CD4-positive, alpha-beta T cell treated with Interleukin-1 beta for 1 hour (primary cell): Measurements from ENCODE around the gene SPAG16.
"Not testable (repeated sequence)": the region's sequence is repeated elsewhere in the genome, so short reads cannot be mapped to it uniquely, and the experiment has no call there.

ENCODE experiments used
- DNase-seq, 2 donors: peaks; one replicate each; pipeline ENCODE4 v3.0.0-alpha.2; 2020 to 2022

SPAG16 gene

GRCh38 chr2:213561759-213562158, 277.5 kb downstream of the SPAG16 start:
- no peak for DNase-seq

- no peak for DNase-seq
These were observed 278.4 kb downstream of the SPAG16 start for GRCh38 chr2:213562539-213563180.

GRCh38 chr2:213566846-213567245, 282.6 kb downstream of the SPAG16 start:
- DNase-seq: no peak

- no peak for DNase-seq
These were observed 325.4 kb downstream of the SPAG16 start for GRCh38 chr2:213609570-213610170.

- no peak for DNase-seq
These were observed 342.9 kb downstream of the SPAG16 start for GRCh38 chr2:213627054-213627710.

- no peak for DNase-seq
These were observed 343.7 kb downstream of the SPAG16 start for GRCh38 chr2:213627835-213628460.

GRCh38 chr2:213640738-213641425, 356.6 kb downstream of the SPAG16 start:
- no peak for DNase-seq

- DNase-seq: no peak
These were observed 360.7 kb downstream of the SPAG16 start for GRCh38 chr2:213644926-213645325.

GRCh38 chr2:213649176-213649575, 364.9 kb downstream of the SPAG16 start:
- DNase-seq: no peak

- no peak for DNase-seq
These were observed 380.6 kb downstream of the SPAG16 start for GRCh38 chr2:213664817-213665216.

GRCh38 chr2:213669657-213670056, 385.4 kb downstream of the SPAG16 start:
- no peak for DNase-seq

GRCh38 chr2:213678437-213679218, 394.4 kb downstream of the SPAG16 start:
- DNase-seq: no peak

- no peak for DNase-seq
These were observed 395.6 kb downstream of the SPAG16 start for GRCh38 chr2:213679894-213680293.

GRCh38 chr2:213682276-213682675, 398.0 kb downstream of the SPAG16 start:
- DNase-seq: no peak

- DNase-seq: no peak
These were observed 403.9 kb downstream of the SPAG16 start for GRCh38 chr2:213688133-213688532.

GRCh38 chr2:213688825-213689224, 404.6 kb downstream of the SPAG16 start:
- DNase-seq: not testable (repeated sequence)

- DNase-seq: no peak
These were observed 405.3 kb downstream of the SPAG16 start for GRCh38 chr2:213689585-213689984.

GRCh38 chr2:213691351-213691750, 407.1 kb downstream of the SPAG16 start:
- DNase-seq: no peak

GRCh38 chr2:213696442-213696841, 412.2 kb downstream of the SPAG16 start:
- DNase-seq: no peak

- DNase-seq: not testable (repeated sequence)
These were observed 417.1 kb downstream of the SPAG16 start for GRCh38 chr2:213701365-213701764.

- no peak for DNase-seq
These were observed 419.3 kb downstream of the SPAG16 start for GRCh38 chr2:213703406-213704098.

GRCh38 chr2:213710164-213710563, 425.9 kb downstream of the SPAG16 start:
- no peak for DNase-seq
